ENCODE measurements around the gene SPATA20. TPM values are rescaled to one million over a fixed set of nuclear protein-coding genes. Genes with fewer than 3 reads are reported as not detected.

Gene SPATA20
- total and polyA plus RNA-seq, 9 donors: 43.5 to 81.2 (median 60.5) TPM

DNA sequence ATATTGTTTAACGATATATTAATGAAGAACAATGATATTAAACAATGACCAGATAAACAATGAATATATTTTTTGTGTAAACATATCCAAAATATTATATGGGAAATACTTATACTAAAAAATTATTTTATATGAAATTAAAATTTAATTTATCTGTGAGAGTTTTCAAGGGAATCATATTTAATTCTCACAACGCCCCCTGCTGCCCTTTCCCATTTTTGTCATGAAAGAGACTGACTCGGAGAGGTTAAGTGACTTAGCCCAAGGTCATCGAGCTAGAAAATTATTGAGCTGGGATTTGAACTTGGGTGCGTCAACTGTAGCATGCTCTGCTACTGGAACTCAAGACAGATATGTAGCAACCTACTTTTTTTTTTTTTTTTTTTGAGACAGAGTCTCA, 45.9 kb upstream of the SPATA20 start:
- no peak overlapping the region for H3K27ac ChIP-seq
- 43 to 62% (median 51%) methylated on average over 5 of the region's 5 CpGs for WGBS, 3 donors
- H3K4me3 ChIP-seq: no peak overlapping the region
- no peaks in the 10 kb centered on the region for H3K27me3 ChIP-seq
- DNase-seq: no peak
- H3K36me3 ChIP-seq: no peaks in the 10 kb centered on the region
- intact Hi-C loops (cut with DNase I): no loop called here
- TF ChIP-seq EP300 (IDR thresholded peaks at IDR 0.05): no peak
- no peaks in the 10 kb centered on the region for H3K4me1 ChIP-seq (ENCODE audit: insufficient read depth)
- H3K9me3 ChIP-seq: no peaks in the 10 kb centered on the region

DNA sequence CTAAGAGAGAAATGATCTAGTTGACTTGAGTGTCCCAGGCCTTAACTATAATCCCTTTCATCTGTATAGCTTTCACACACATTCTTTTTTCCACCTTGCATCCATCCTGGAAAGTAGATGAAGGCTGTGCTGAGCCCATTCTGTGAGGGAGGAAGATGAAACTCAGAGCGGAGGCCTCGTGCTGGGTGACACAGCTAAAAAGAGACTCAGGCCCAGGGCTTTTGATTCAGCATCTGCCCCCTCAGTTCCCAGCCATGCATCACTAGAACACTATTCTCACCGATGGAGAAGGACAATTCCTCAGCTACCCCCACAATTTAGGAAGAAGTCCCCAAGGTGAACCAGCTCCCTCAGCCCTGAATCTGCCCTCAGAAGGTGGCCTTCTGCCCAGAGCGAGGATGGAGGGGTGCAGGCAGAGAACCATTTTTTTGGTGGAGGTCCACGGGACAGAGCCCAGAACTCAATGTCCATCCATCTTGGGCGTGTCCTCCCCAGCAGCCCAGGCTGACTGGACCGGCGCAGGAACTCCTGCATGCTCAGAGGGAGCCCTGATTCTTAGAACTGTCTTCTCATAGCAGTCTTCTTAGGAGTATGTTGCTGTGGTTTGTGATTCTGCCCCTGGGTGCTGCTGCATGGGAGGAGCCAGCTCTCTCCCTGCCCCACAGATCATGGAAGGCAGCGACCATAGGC, 44.5 kb upstream of the SPATA20 start:
- TF ChIP-seq POLR2A (IDR thresholded peaks at IDR 0.05): no peak
- no peak for TF ChIP-seq EP300 (IDR thresholded peaks at IDR 0.05)
- TF ChIP-seq CTCF (IDR thresholded peaks at IDR 0.05): no peak
- WGBS, 3 donors: 84 to 92% (median 90%) methylated on average over 9 of the region's 9 CpGs
- no peak overlapping the region for H3K27ac ChIP-seq

GRCh38 chr17:50505591-50506130, 41.3 kb upstream of the SPATA20 start:
- WGBS, 3 donors: 81 to 85% (median 84%) methylated on average over 7 of the region's 7 CpGs
- TF ChIP-seq EP300 (IDR thresholded peaks at IDR 0.05) (no peak), POLR2A (IDR thresholded peaks at IDR 0.05) (no peak), CTCF (IDR thresholded peaks at IDR 0.05) (no peak)
- intact Hi-C loops (cut with DNase I): loop anchor here in 1 of 4 donors (5.0 kb wide), 1 partner anchor 37 kb away; no protein-coding TSS in a partner anchor
- Histone ChIP-seq H3K4me3 (no peak overlapping the region), H3K27ac (no peak overlapping the region), H3K4me1 (ENCODE audit: insufficient read depth) (peaks cover 4% of the 10 kb centered on the region), H3K9me3 (no peaks in the 10 kb centered on the region), H3K27me3 (no peaks in the 10 kb centered on the region), H3K36me3 (no peaks in the 10 kb centered on the region)
- no peak for DNase-seq

More for the DNA sequence above, 44.5 kb upstream of the SPATA20 start:
- Histone ChIP-seq H3K27me3 (no peaks in the 10 kb centered on the region), H3K4me1 (ENCODE audit: insufficient read depth) (no peaks in the 10 kb centered on the region), H3K4me3 (no peak overlapping the region), H3K9me3 (no peaks in the 10 kb centered on the region), H3K36me3 (no peaks in the 10 kb centered on the region)
- no peak for DNase-seq
- intact Hi-C loops (cut with DNase I): no loop called here

DNA sequence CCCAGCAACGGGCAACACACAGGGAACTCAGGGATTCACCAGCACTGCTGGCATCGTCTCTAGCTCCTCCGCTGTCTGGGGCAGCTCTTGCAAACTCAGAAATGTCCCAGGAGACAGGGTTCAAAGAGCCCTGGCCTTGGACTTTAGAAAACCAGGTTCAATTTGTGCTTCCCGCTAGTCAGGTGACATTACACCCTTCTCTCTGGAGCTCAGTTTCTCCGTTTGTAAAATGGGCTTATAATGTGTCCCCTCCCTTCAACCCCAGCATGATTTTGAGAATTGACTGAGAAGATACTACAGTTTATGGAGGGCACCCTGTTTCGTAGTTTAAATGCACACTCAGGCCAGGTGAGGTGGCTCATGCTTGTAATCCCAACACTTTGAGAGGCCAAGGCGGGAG, 40.7 kb upstream of the SPATA20 start:
- TF ChIP-seq POLR2A (IDR thresholded peaks at IDR 0.05): no peak
- no peak for TF ChIP-seq EP300 (IDR thresholded peaks at IDR 0.05)
- H3K4me3 ChIP-seq: no peak overlapping the region
- no peaks in the 10 kb centered on the region for H3K9me3 ChIP-seq
- H3K4me1 ChIP-seq (ENCODE audit: insufficient read depth): peaks cover 4% of the 10 kb centered on the region
- WGBS, 3 donors: 82 to 86% (median 86%) methylated on average over 7 of the region's 7 CpGs
- intact Hi-C loops (cut with DNase I): loop anchor here in 1 of 4 donors (5.0 kb wide), 1 partner anchor 36 kb away; no protein-coding TSS in a partner anchor
- H3K27me3 ChIP-seq: no peaks in the 10 kb centered on the region
- H3K27ac ChIP-seq: no peak overlapping the region
- H3K36me3 ChIP-seq: no peaks in the 10 kb centered on the region
- peak in 1 of 5 donors; percentile 9 for DNase-seq

DNA sequence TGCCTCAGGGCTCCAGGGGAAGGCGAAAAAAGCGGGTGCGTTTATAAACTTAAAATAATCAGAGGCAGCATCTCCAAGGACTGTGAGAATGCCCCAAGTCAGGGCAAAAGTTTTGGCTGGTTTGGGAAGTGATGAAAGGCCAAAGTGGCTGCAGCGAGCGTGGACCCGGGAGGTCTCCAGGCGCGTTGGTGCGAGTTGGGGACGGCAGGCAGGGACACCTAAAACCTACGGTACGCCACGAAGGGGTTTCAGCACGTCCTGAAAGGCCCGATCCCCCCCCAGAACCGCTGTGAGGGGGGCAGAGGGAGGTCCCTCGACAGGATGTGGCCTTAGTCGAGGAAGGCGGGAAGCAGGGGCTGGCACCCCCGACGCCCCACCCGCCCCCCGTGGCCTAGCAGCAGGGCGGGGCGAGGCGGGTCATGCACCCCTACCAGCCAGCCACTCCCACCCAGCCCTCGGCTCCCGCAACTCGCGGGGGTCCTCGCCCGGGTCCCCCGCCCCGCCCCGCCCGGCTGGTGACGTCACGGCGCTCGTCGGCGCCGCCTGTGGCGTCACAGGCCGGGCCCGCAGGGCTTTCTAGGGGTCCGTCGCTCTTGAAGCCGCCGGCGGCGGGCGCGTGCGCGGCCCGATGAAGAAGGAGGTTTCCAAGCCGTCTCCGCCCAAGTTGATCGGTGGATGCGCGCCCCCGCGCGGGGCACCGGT, 39.0 kb upstream of the SPATA20 start, which contains the start of gene MYCBPAP:
Gene MYCBPAP (plus strand): TSS at position 569 of the 702 bp plus-strand sequence. CDS start 236 bp downstream, outside the sequence.
- 10 to 16% (median 13%) methylated on average over 29 to 66 of the region's 66 CpGs for WGBS, 3 donors
- intact Hi-C loops (cut with DNase I): loop anchor here in 1 of 4 donors (5.0 kb wide), 1 partner anchor 34 kb away; no protein-coding TSS in a partner anchor
- Histone ChIP-seq H3K27ac (peak within 1 kb of the TSS; percentile 58 to 73), H3K27me3 (no peaks in the 10 kb centered on the region), H3K4me3 (peak within 1 kb of the TSS; percentile 61), H3K36me3 (no peaks in the 10 kb centered on the region), H3K4me1 (ENCODE audit: insufficient read depth) (peaks cover 12% of the 10 kb centered on the region), H3K9me3 (no peaks in the 10 kb centered on the region)
- DNase-seq: peak; percentile 78 to 89 (median 83)
- TF ChIP-seq CTCF (IDR thresholded peaks at IDR 0.05): no peak
- TF ChIP-seq POLR2A (IDR thresholded peaks at IDR 0.05): peak; percentile 17
- peak; percentile 13 for TF ChIP-seq EP300 (IDR thresholded peaks at IDR 0.05)

All from ovary (tissue), 9 donors.